NT2/D1 (cell line): Measurements from ENCODE around the gene SLC38A8.

Source experiments
- DNase-seq: peaks from one replicate; pipeline ENCODE4 v3.0.0-alpha.2; 2011; ENCODE audit warnings: low read depth, low spot score
- H3K27me3 ChIP-seq: 2 replicates; pipeline ENCODE4 v1.6.0; 2011; ENCODE audit warnings: mild to moderate bottlenecking; ENCODE audit not compliant: insufficient read length, insufficient read depth
- H3K36me3 ChIP-seq: 2 replicates; pipeline ENCODE4 v1.6.1; 2011; ENCODE audit warnings: mild to moderate bottlenecking, low read length, mixed read lengths; ENCODE audit not compliant: insufficient read depth, insufficient read length
- H3K4me1 ChIP-seq: 2 replicates; pipeline ENCODE4 v1.5.1; 2011; ENCODE audit not compliant: insufficient read depth, insufficient read length
- H3K4me3 ChIP-seq: 2 replicates; pipeline ENCODE4 v1.5.1; 2011; ENCODE audit warnings: low read depth; ENCODE audit not compliant: insufficient read length
- H3K9ac ChIP-seq: 2 replicates; pipeline ENCODE4 v1.6.0; 2011; ENCODE audit warnings: low read depth; ENCODE audit not compliant: insufficient read length
- H3K9me3 ChIP-seq: 2 replicates; pipeline ENCODE4 v1.5.1; 2011; ENCODE audit warnings: mild to moderate bottlenecking, low read length; ENCODE audit not compliant: insufficient read depth
- SUZ12 ChIP-seq: IDR thresholded peaks from 2 replicates; pipeline ENCODE4 v1.6.1; 2011; ENCODE audit not compliant: insufficient read length, insufficient read depth; ENCODE audit errors: extremely low read depth
- YY1 ChIP-seq: IDR thresholded peaks from 2 replicates; pipeline ENCODE4 v1.6.1; 2011; ENCODE audit not compliant: insufficient read length, insufficient read depth
- ZNF274 ChIP-seq: IDR thresholded peaks from 2 replicates; pipeline ENCODE4 v1.6.1; 2011; ENCODE audit warnings: mild to moderate bottlenecking, low read depth, low read length

Gene SLC38A8

GRCh38 chr16:83960521-83961249, 81.9 kb downstream of the SLC38A8 start:
- Histone ChIP-seq H3K36me3 (peaks cover 15% of the 10 kb centered on the region), H3K9ac (no peak overlapping the region), H3K4me3 (no peak overlapping the region), H3K9me3 (no peaks in the 10 kb centered on the region), H3K27me3 (peaks cover 5% of the 10 kb centered on the region), H3K4me1 (peaks cover 3% of the 10 kb centered on the region)
- TF ChIP-seq SUZ12: no peak
- no peak for TF ChIP-seq ZNF274
- no peak for TF ChIP-seq YY1
- DNase-seq: no peak
